Mucosa of descending colon (tissue), 3 donors: Measurements from ENCODE around the gene RUVBL2. TPM values are rescaled to one million over a fixed set of nuclear protein-coding genes. Genes with fewer than 3 reads are reported as not detected.
A peak's percentile ranks its signal among the peaks of the same experiment; 100 is the strongest.

Experiments used
- ATAC-seq: fragments of 200-7000 bp; cut with Tn5 transposase; one replicate; pipeline ENCODE4 v1.9.1; 2020; ENCODE audit warnings: mild to moderate bottlenecking, moderate library complexity
- DNase-seq, 3 donors: peaks; one replicate each; pipeline ENCODE4 v3.0.0-alpha.2; 2020
- H3K36me3 ChIP-seq: fragments of 200-600 bp; one replicate; pipeline ENCODE4 v1.8.0; 2021; ENCODE audit warnings: low read depth, mild to moderate bottlenecking
- H3K4me1 ChIP-seq: fragments of 200-600 bp; one replicate; pipeline ENCODE4 v1.8.0; 2021; ENCODE audit warnings: low read depth, mild to moderate bottlenecking
- H3K4me3 ChIP-seq: fragments of 200-600 bp; one replicate; pipeline ENCODE4 v1.8.0; 2021; ENCODE audit warnings: mild to moderate bottlenecking
- H3K9me3 ChIP-seq: fragments of 200-600 bp; one replicate; pipeline ENCODE4 v1.8.0; 2021; ENCODE audit warnings: mild to moderate bottlenecking
- CTCF ChIP-seq: fragments of 200-600 bp; IDR thresholded peaks from one replicate; pipeline ENCODE4 v1.8.0; 2022; ENCODE audit warnings: antibody characterized with exemption, mild to moderate bottlenecking
- intact Hi-C, 2 donors: fragments of 100-400 bp; cut with DNase I in 1 of 2; cut with micrococcal nuclease in 1 of 2; formaldehyde crosslinking; loops; one replicate each; pipeline versions ENCODE4 v1.11.0 to v1.11.1; 2022; cut with DNase I, micrococcal nuclease
- total RNA-seq, 3 donors: library from RNA; stranded (reverse); fragmentation: NEBNext Ultra II Directional in 2 of 3; extraction: Animal tissue kit (Norgen Biotek cat#: 25700) in 2 of 3; gene quantifications; one replicate each; pipeline versions ENCODE4 v1.2.1 to v1.2.4, GENCODE V29; 2021 to 2023
- donor health status: DM: no; HTN: no; CAD: no; lungs with moderate emphysema.
- donor health status: DM: no; HTN: no; CAD: no.
- donor health status: DM: no; HTN: yes; CAD: no.

RUVBL2 gene
- total RNA-seq, 3 donors from 2014 or later, result 47.4 to 68.8 (median 57.3) TPM

GRCh38 chr19:48991873-48992580 is 1.7 kb upstream of the RUVBL2 start:
- intact Hi-C loops, result no loop called here
- ATAC-seq (peak; percentile 45), DNase-seq (peak in 2 of 3 donors; percentile 58 to 69)
- Histone ChIP-seq H3K9me3 (no peaks in the 10 kb centered on the region), H3K4me3 (peak overlapping the region; percentile 57), H3K4me1 (peaks cover 23% of the 10 kb centered on the region), H3K36me3 (no peaks in the 10 kb centered on the region)
- TF ChIP-seq CTCF, result no peak

- DNase-seq (peak in 1 of 3 donors; percentile 40), ATAC-seq (peak; percentile 13)
- Histone ChIP-seq H3K9me3 (no peaks in the 10 kb centered on the region), H3K36me3 (no peaks in the 10 kb centered on the region), H3K4me1 (peaks cover 23% of the 10 kb centered on the region), H3K4me3 (peak overlapping the region; percentile 57)
- TF ChIP-seq CTCF, result no peak
- intact Hi-C loops, result no loop called here
Measured at GRCh38 chr19:48992581-48993174, 1.0 kb upstream of the RUVBL2 start.

- ATAC-seq, result no peak
- intact Hi-C loops, result no loop called here
- Histone ChIP-seq H3K4me1 (peaks cover 23% of the 10 kb centered on the region), H3K4me3 (peak overlapping the region; percentile 57), H3K36me3 (no peaks in the 10 kb centered on the region), H3K9me3 (no peaks in the 10 kb centered on the region)
- no peak for TF ChIP-seq CTCF
- DNase-seq, result no peak
Measured at GRCh38 chr19:48994035-48994386, 324 bp downstream of the RUVBL2 start.

GRCh38 chr19:48997972-48998371 is 4.3 kb downstream of the RUVBL2 start:
- ATAC-seq (no peak), DNase-seq (peak in 2 of 3 donors; percentile 57 to 77)
- H3K9me3 ChIP-seq, result no peaks in the 10 kb centered on the region
- no peaks in the 10 kb centered on the region for H3K36me3 ChIP-seq
- intact Hi-C loops, result no loop called here
- TF ChIP-seq CTCF, result no peak
- H3K4me1 ChIP-seq, result peaks cover 11% of the 10 kb centered on the region
- H3K4me3 ChIP-seq, result no peak overlapping the region

- peak; percentile 30 for TF ChIP-seq CTCF
- Histone ChIP-seq H3K4me1 (peaks cover 4% of the 10 kb centered on the region), H3K4me3 (no peak overlapping the region), H3K36me3 (no peaks in the 10 kb centered on the region), H3K9me3 (no peaks in the 10 kb centered on the region)
- intact Hi-C loops, result no loop called here
- peak; percentile 90 for ATAC-seq
- DNase-seq, result peak in 2 of 3 donors; percentile 64 to 72
Measured at GRCh38 chr19:48999481-49000325, 6.0 kb downstream of the RUVBL2 start.
